Heart right ventricle (tissue), 16 donors: ENCODE data around the gene SEC24C. TPM values are rescaled to one million over a fixed set of nuclear protein-coding genes. Genes with fewer than 3 reads are reported as not detected.
"Not testable (repeated sequence)": the region's sequence is repeated elsewhere in the genome, so short reads cannot be mapped to it uniquely, and the experiment has no call there.

Source experiments
- ATAC-seq, 8 donors: fragments of 200-7000 bp; cut with Tn5 transposase; one replicate each; pipeline ENCODE4 v1.9.1; 2020; ENCODE audit warnings: mild to moderate bottlenecking in 8 of 8, moderate library complexity in 8 of 8, moderate number of reproducible peaks in 1 of 8
- DNase-seq, 2 donors: peaks; one replicate each; pipeline ENCODE4 v3.0.0-alpha.2; 2020
- H3K27ac ChIP-seq, 10 donors: fragments of 200-600 bp; sonication (generic) in 2 of 10; one replicate each; pipeline versions ENCODE4 v1.5.0 to v1.8.0; 2020 to 2022; ENCODE audit warnings: mild to moderate bottlenecking in 3 of 10
- H3K27me3 ChIP-seq, 7 donors: fragments of 200-600 bp; one replicate each; pipeline ENCODE4 v1.8.0; 2021 to 2022; ENCODE audit warnings: mild to moderate bottlenecking in 2 of 7
- H3K36me3 ChIP-seq, 9 donors: fragments of 200-600 bp; sonication (generic) in 1 of 9; one replicate each; pipeline versions ENCODE4 v1.5.0 to v1.8.0; 2020 to 2022; ENCODE audit warnings: mild to moderate bottlenecking in 2 of 9
- H3K4me1 ChIP-seq, 9 donors: fragments of 200-600 bp; sonication (generic) in 1 of 9; one replicate each; pipeline versions ENCODE4 v1.5.0 to v1.8.0; 2020 to 2022; ENCODE audit warnings: mild to moderate bottlenecking in 4 of 9
- H3K4me3 ChIP-seq, 10 donors: fragments of 200-600 bp; sonication (generic) in 2 of 10; one replicate each; pipeline versions ENCODE4 v1.5.0 to v1.8.0; 2020 to 2022; ENCODE audit warnings: mild to moderate bottlenecking in 7 of 10, moderate library complexity in 2 of 10
- H3K9me3 ChIP-seq, 11 donors: fragments of 200-600 bp in 10 of 11; sonication (generic) in 2 of 11; one replicate each; pipeline versions ENCODE4 v1.5.0 to v1.8.0; 2013 to 2022; ENCODE audit warnings: mild to moderate bottlenecking in 2 of 11, control low read depth in 1 of 11, moderate library complexity in 1 of 11
- WGBS, 2 donors: extraction: QIAGEN DNeasy Blood & Tissue Kit; methylation state at CpG; one replicate each; pipeline ENCODE4 v1.1.7; 2013; ENCODE audit warnings: inconsistent platforms in 1 of 2; 5-methylcytosine and 5-hydroxymethylcytosine counted together
- intact Hi-C, 10 donors: fragments of 100-400 bp; cut with DNase I; formaldehyde crosslinking; loops; one replicate each; pipeline versions ENCODE4 v1.11.1 to v1.14.2; 2022
- polyA plus RNA-seq, 2 donors: library from polyadenylated mRNA; stranded (reverse); fragments of 200-250 nt; gene quantifications; one replicate each; pipeline ENCODE4 v1.2.3, GENCODE V29; 2013
- total RNA-seq, 10 donors: library from RNA; stranded (reverse); fragmentation: NEBNext Ultra II Directional in 3 of 10; extraction: Animal tissue kit (Norgen Biotek cat#: 25700) in 3 of 10; gene quantifications; one replicate each; pipeline versions ENCODE4 v1.2.1 to v1.2.4, GENCODE V29; 2021 to 2023
- TF ChIP-seq, protein P1 (sequence below), 9 donors: fragments of 200-600 bp; sonication (generic) in 2 of 9; IDR thresholded peaks; one replicate each; pipeline versions ENCODE4 v1.5.0 to v1.8.0; 2021 to 2022; ENCODE audit warnings: antibody characterized with exemption in 9 of 9, mild to moderate bottlenecking in 5 of 9, moderate library complexity in 1 of 9
- donor health status: Arrhythmogenic right ventricular cardiomyopathy.
- donor health status: ischemic (EF 13 %, LVEDD 7.1; RV severe dilation, severe dysfunction).
- donor health status: healthy with polysubstance abuse.
- donor health status: DM: no; HTN: yes; CAD: no.
- donor health status: DM: no; HTN: no; CAD: no.
- donor health status: ischemic (EF 25% LVEDD 6.9; RV normal size, moderate dysfunction).
- donor health status: ischemic (EF 25% LVEDD 5.7; RV mildly dilated, moderate dysfunction).
- donor health status: healthy.
- donor health status: DM: yes; HTN: yes; CAD: no.
- donor health status: Ischemic cardiomyopathy.
- donor health status: ischemic (EF 35%, LVEDD 5.7; RV mildly dilated, moderate dysfunction).
- donor health status: nonischemic (EF 11% LVEDD 7.7; RV severe dilation, severe dysfunction).
- donor health status: DM: yes; HTN: yes; CAD: no.
- donor health status: PGD.
- donor health status: ischemic (EF 29% LVEDD 5.4; RV normal size, mild dysfunction).
- donor health status: nonischemic (EF 23%, LVEDD 6.1; RV moderate dilation, normal function).

The SEC24C gene
- total and polyA plus RNA-seq, 12 donors = 33.4 to 59.7 (median 50.9) TPM

- peak in 1 of 8 donors; percentile 23 for ATAC-seq
- H3K36me3 ChIP-seq = peaks cover 0 to 59% (median 0%) of the 10 kb centered on the region in 9 donors
- peak overlapping the region in 3 of 10 donors; percentile 58 to 74 (median 63) for H3K27ac ChIP-seq
- TF ChIP-seq, protein P1, sequence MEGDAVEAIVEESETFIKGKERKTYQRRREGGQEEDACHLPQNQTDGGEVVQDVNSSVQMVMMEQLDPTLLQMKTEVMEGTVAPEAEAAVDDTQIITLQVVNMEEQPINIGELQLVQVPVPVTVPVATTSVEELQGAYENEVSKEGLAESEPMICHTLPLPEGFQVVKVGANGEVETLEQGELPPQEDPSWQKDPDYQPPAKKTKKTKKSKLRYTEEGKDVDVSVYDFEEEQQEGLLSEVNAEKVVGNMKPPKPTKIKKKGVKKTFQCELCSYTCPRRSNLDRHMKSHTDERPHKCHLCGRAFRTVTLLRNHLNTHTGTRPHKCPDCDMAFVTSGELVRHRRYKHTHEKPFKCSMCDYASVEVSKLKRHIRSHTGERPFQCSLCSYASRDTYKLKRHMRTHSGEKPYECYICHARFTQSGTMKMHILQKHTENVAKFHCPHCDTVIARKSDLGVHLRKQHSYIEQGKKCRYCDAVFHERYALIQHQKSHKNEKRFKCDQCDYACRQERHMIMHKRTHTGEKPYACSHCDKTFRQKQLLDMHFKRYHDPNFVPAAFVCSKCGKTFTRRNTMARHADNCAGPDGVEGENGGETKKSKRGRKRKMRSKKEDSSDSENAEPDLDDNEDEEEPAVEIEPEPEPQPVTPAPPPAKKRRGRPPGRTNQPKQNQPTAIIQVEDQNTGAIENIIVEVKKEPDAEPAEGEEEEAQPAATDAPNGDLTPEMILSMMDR (IDR thresholded peaks at IDR 0.05) = no peak
- no peaks in the 10 kb centered on the region for H3K27me3 ChIP-seq
- WGBS, 2 donors = 87 to 90% methylated on average over 16 of the region's 16 CpGs
- peaks cover 7 to 53% (median 22%) of the 10 kb centered on the region in 9 donors for H3K4me1 ChIP-seq
- no peak for DNase-seq
- intact Hi-C loops = loop anchor here in 3 of 10 donors (5.0 kb wide), 2 partner anchors 82 to 87 kb away; no protein-coding TSS in a partner anchor
- H3K4me3 ChIP-seq = peak overlapping the region in 2 of 10 donors; percentile 18 to 34
- no peaks in the 10 kb centered on the region for H3K9me3 ChIP-seq
These were observed 10.0 kb upstream of the SEC24C start for GRCh38 chr10:73734028-73734720.

DNA sequence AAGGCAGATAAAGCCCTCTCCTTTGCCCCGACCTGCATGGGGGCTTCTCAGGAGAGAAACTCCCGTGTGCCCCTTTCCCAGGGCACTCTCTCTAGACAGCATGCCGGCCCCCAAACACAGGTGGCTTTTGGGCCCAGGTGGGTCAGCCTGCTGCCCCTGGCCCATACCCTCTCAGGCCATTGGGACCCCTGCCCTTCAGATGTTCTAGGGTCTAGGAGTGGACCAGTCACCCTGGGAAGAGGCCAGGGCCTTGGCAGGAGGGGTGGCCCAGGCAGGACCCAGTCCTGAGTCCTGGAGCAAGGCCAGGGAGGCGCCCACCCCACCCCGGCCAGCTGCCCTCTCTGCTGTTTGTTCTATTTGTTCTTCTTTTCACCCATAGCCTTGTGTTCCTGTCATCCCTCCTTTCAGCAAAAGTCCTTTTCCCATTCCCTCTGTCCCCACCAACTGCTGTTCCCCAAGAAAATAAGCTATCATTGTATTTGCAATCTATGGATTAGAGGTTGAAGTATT lies 9.3 kb upstream of the SEC24C start:
- Histone ChIP-seq H3K4me3 (no peak overlapping the region), H3K27me3 (no peaks in the 10 kb centered on the region), H3K9me3 (no peaks in the 10 kb centered on the region), H3K36me3 (peaks cover 0 to 65% (median 0%) of the 10 kb centered on the region in 9 donors), H3K4me1 (peaks cover 7 to 46% (median 22%) of the 10 kb centered on the region in 9 donors), H3K27ac (peak overlapping the region in 2 of 10 donors; percentile 6 to 58)
- WGBS, 2 donors = 78 to 84% methylated on average over 5 of the region's 5 CpGs
- ATAC-seq = no peak
- intact Hi-C loops = loop anchor here in 3 of 10 donors (5.0 kb wide), 2 partner anchors 83 to 88 kb away; no protein-coding TSS in a partner anchor
- DNase-seq = no peak
- TF ChIP-seq, protein P1 (IDR thresholded peaks at IDR 0.05) = no peak

DNA sequence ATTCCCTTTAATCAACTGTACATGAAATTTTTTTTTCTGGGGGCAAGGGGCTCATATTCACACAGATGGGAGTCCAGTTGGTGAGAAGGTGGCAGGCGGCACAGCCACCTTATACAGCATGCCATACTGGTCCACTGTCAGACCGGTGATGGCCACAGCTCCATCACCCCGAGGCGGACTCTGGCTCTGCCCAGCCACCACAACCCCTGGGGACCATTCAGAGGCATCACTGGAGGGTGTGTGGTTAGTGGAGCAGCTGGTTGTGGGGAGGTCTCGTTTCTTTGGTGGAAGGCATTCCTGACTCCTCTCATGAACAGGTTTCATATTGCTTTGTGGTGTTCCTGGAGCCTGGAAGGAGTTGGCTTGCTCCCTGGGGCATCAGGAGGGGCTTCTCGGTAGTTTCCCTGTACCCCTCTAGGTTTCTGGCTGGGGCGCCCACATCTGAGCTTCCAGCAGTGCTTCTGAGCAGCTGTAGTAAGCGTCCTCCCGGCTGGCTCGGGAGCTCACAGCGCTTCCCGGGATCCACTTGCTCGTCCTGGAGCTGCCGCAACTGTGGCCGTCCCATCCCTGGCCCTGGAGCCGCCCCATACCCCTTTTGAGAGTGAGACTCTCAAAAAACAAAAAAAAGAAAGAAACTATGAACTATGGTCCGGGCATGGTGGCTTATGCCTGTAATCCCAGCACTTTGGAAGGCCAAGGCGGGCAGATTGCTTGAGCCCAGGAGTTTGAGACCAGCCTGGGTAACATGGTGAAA lies 3.5 kb upstream of the SEC24C start:
- WGBS, 2 donors = 93 to 95% methylated on average over 18 of the region's 18 CpGs
- intact Hi-C loops = loop anchor here in 2 of 10 donors (5.0 kb wide), 2 partner anchors 47 to 88 kb away; partner anchors contain the start of gene ZSWIM8 (in 1 of the 2)
- not testable (repeated sequence) for ATAC-seq

DNA sequence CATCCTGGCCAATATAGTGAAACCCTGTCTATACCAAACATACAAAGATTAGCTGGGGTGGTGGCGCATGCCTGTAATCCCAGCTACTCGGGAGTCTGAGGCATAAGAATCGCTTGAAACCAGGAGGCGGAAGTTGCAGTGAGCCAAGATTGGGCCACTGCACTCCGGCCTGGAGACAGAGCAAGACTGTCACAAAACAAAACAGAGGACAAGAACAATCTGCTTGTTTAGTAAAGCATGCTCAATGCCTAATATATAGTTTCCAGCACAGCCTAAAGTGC lies 1.8 kb upstream of the SEC24C start:
- peaks cover 15 to 43% (median 36%) of the 10 kb centered on the region in 9 donors for H3K4me1 ChIP-seq
- no peak for ATAC-seq
- intact Hi-C loops = loop anchor here in 2 of 10 donors (5.0 kb wide), 2 partner anchors 45 to 90 kb away; partner anchors contain the start of gene ZSWIM8 (in 1 of the 2)
- H3K27ac ChIP-seq = peak overlapping the region in 1 of 10 donors; percentile 99
- 92 to 93% methylated on average over 5 of the region's 5 CpGs for WGBS, 2 donors
- peaks cover 0 to 47% (median 7%) of the 10 kb centered on the region in 9 donors for H3K36me3 ChIP-seq
- H3K4me3 ChIP-seq = no peak overlapping the region
- TF ChIP-seq, protein P1 (IDR thresholded peaks at IDR 0.05) = no peak
- no peaks in the 10 kb centered on the region for H3K9me3 ChIP-seq
- H3K27me3 ChIP-seq = no peaks in the 10 kb centered on the region
- DNase-seq = no peak

More for the DNA sequence above, 3.5 kb upstream of the SEC24C start:
- DNase-seq, H3K9me3 ChIP-seq, H3K4me3 ChIP-seq, H3K27me3 ChIP-seq: not testable (repeated sequence)
- H3K27ac ChIP-seq = peak overlapping the region in 1 of 10 donors; percentile 37
- peaks cover 12 to 35% (median 24%) of the 10 kb centered on the region in 9 donors for H3K4me1 ChIP-seq
- peaks cover 0 to 52% (median 0%) of the 10 kb centered on the region in 9 donors for H3K36me3 ChIP-seq
